ENCODE measurements around the gene GJE1. TPM values are rescaled to one million over a fixed set of nuclear protein-coding genes. Genes with fewer than 3 reads are reported as not detected.

Gene GJE1
- total RNA-seq, result not detected in 2 replicates

DNA sequence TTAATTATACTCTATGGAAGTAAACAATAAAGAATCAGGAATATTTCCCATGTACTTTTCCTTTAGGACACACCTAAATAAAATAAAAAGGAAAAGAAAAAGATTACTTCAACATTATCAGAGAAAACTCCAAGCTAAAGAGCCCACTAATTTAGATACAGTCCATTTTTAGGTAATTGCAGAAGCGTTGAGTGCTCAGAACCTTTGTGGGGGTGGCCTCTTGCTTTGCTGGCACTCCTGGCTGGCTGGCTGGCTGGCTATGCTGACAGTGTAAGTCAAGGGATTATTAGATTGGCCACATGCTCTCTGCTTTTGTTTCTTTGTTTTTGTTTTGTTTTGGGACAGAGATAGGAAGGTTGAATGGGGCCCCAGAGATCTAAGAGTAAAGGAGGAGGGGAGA is at the start of gene GJE1:
Gene GJE1, plus strand, starts transcription at position 301 of the 400 bp plus-strand sequence. CDS start 234 bp downstream, outside the sequence.

DNA sequence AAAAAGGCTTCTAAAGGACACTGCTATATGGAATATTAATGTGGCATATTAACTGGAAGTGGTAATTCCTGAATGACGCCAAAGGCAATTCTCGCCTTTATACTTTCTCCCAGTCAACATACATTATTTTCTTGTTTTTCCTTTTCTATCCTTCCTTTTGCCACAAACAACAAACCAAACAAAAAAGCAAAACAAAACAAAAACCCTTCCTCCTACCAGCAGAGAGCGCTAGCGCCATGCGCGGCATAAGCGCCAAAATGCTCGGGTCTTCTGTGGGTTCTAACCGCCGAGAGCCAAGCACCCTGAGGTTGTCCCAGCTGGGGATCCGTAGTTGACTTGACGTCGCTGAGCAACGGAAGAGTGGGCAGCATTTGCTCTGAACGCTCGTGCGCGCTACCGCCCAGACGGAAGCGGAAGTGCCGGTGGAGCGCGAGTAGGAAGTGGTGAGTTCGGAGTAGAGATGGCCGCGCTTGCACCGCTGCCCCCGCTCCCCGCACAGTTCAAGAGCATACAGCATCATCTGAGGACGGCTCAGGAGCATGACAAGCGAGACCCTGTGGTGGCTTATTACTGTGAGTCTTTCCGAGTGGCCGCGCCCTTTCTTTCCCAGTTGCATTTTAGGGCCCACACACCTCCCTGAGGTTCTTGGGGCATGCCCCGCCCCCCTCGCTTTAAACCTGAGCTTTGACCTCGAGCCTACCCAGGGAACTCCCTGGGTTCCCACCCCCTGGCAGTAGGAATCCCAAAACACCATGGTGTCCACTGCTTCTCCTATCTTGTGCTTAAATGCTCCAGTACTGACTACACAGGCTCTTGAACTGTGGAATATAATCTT is 14.3 kb downstream of the GJE1 start, which contains the start of the genes NMBR and VTA1:
Gene NMBR, minus strand, starts transcription at position 295 of the 835 bp plus-strand sequence. CDS start 58,464 bp downstream, outside the sequence.
Gene VTA1, plus strand, starts transcription at position 436 of the 835 bp plus-strand sequence. Its CDS starts 25 bp downstream, at position 461.

Other genes with a start within 250 kb of the GJE1 start
- not detected in 2 replicates for gene NMBR, start 14.2 kb downstream of the GJE1 start, total RNA-seq
- 44.1 and 48.4 TPM in 2 replicates for gene VTA1, start 14.3 kb downstream of the GJE1 start, total RNA-seq
- gene ADGRG6, start 169.1 kb downstream of the GJE1 start, total RNA-seq, result 21.7 and 40.1 TPM in 2 replicates

All from tracheal epithelial cell (primary cell).